NCI-H2227 treated with DMSO at 0.1 percent for 48 hours (cell line): Measurements from ENCODE around the gene ADAMTS5.

ENCODE experiments used
- DNase-seq: peaks from one replicate; lab custom pipeline; 2025; lab: John Stamatoyannopoulos, UW

The ADAMTS5 gene

DNA sequence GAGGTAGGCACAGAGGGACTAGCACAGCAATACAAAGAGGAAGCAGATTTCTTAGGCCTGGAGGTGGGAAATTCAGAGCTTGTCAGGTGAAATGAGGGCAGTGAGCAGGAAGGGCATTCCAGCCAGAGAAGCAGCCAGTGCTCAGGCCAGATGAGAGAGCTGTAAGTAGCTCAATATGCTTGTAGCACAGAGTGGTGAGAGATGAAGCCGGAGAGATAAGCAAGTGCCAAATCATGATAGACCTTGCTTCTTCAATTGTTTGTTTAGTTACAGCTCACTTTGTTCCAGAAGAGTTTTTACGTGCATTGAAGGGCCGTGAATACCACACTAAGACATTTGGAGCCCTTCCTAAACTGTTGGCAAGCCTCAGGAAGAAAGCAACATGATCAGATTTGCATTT lies 79.6 kb downstream of the ADAMTS5 start:
- DNase-seq, result no peak

DNA sequence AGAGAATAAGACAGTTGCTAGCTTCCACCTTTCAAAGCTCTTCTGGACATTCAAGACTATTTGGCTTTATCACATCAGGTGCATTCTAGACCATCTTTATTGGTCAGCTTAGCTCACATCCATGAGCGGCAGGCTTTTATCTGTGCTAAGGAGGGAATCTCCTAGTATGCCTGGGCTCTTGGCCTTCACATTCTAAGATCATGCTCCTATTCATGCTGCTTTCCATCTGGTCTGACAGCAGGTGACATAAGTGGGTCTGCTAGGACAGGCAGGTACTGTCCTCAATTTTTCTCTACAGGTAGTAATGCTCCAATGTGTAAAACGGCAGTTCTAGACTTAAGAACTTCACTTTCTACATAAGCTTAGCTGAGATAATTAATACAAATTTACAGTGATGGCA lies 82.5 kb downstream of the ADAMTS5 start:
- no peak for DNase-seq

DNA sequence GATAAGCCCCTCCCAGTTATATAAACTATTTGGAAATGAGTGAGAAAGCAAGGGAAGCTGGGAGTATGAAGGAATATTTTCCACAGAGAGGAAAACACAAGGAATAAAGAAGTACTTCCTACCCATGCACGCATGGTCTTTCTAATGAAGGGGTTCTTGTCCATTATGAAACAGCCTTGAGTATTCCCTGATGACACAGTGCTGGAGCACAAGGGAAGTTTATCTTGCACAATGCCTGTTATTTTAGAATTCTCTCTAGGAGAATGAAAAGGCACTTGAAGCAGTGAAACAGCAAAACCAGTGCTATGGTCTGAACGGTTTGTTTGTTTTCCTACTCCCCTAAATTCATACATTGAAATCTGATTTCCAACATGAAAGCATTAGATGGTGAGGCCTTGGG lies 83.1 kb downstream of the ADAMTS5 start:
- no peak for DNase-seq

DNA sequence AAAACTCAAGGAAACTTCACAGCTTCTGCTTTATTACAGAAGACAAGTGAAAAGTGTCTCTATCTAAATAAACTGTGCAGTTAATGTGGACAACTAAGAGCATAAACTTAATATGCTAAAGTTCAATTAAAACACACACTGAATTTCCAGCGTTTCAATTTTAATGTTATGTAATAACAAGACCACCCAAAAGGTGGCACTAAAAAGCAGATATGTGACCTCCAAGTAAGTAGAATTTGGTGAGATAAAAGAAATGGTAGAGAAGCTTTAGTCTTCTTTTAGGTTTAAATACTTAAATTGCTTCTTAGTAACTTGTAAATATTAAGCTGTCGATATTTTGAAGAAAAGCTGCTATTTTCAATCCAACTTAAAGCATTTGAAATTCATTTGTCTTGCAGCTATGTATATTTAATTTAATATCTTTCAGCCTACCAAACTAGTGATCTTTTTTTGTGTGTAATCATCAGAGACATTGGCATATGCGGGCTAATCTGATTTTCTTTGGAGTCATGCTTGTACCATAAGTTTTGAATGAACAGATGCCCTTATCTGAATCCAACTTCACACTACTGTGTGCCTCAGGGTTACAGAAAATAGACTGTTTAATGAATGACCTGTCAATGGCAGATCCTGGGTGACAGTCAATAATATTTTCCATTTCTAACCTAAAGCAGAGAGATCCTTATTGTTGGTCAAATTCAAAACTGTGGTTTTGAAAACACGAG lies 85.2 kb downstream of the ADAMTS5 start:
- DNase-seq, result no peak

DNA sequence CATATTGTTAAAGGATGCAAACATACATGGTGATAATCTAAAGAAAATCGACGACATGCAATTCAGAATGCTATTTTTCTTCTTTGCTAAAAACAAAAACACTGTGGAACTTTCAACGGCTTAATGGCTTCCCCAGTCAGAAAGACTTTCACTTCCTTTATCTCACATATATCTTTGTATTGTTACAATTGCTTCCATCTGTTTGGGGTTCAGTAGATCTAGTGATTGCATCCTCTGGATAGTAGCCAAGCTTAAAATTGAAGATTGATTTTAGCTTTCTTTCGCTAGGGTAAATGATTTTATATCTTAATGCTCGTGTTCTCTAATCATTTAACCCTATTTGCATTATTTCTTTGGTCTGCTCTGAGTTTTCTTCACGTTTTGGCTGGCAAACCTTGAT lies 89.9 kb downstream of the ADAMTS5 start:
- no peak for DNase-seq

DNA sequence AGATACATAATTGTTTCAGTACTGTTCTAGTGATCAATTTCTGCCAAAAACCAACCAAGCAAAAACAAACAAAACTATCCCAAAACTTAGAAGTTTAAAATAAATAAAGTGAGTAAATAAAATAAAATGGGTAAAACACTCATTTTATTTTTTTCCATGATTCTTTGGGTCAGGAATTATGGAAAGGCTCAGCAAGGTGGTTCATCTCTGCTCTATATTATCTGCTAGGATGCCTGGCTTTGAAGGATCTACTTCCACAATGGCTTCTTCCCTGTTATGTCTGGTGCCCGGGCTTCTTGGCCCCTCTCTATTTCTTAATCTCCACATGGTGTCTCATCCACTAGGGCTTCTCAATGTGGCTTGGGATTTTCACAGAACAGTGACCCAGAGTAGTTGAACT lies 92.5 kb downstream of the ADAMTS5 start:
- no peak for DNase-seq
